Embryonic facial prominence (tissue), 1 donor: ENCODE results near the gene MS4A18.

Experiments used
- DNase-seq: peaks from one replicate; pipeline ENCODE4 v3.0.0-alpha.2; 2016; ENCODE audit errors: extremely low spot score

MS4A18 gene

DNA sequence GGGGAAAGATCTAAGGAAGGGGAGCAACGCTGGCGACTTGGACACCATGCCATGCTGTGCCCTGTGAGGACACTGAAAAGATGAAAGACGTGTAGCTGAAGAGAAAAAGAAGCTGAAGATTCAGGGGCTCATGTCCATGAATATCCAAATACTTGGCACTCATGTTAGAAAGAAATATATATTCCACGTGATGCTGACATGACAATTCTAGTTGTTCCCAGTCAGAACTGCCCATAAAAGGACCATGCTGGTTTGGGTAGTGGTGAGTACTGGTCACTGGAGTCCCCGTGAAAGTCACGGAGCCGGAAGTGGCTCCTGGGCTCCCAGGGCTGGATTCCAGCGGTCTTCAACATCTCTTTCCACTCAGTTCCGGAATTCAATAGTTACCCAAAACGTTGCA, 42.0 kb downstream of the MS4A18 start:
- DNase-seq = no peak

DNA sequence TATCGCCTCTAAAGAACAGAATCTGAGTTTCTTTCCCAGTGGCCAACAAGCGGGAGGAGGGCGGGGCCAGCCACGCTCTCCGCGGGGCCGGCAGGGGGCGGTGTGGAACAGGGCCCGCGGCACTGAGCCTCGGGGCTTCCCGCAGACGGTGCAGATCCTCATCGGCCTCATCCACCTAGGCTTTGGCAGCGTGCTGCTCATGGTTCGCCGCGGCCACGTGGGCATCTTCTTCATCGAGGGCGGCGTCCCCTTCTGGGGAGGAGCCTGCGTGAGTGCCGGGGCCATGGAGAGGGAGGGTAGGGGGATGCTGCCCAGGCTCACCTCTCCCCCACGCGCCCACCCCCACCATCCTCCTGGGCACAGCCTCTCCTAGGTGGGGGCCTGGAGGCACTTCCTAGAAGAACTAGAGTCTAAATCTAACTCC, 42.9 kb downstream of the MS4A18 start:
- DNase-seq = no peak

DNA sequence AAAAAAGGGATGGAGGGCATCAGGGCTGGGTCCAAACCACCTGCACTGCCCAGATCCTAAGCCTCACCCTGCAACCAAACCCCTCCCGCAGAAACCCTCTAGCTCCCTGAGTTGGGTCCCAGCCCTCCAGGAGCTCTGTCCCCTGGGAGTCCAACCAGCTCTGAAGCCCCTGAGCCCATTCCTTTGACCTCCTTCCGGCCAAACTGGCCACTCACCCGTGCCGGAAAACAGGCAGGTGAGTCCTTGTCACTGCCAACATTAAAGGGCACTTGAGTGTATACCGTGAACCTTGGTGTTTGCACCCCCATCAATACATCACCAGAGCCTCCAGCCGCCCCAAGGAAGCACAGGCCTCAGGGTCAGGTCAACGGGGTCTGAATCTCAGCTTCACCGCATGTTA, 43.7 kb downstream of the MS4A18 start:
- no peak for DNase-seq

DNA sequence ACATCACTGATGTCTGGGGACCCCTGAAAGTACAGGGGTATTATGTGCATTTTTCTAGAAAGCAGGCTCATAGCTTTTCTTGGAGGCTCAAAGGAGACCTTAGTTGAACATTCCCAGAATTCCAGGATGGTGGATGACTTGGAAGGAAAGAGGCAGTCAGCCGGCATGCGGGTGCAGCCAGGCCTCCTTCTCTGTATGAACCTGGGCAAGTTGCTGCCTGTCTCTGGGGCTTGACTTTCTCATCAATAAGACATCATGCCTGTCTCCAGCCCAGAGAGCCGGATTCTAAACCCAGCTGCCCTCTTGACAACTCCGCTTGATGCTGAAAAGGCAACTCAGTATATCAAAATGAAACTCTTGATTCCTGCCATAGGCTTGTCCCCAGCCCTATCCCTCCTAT, 44.8 kb downstream of the MS4A18 start:
- DNase-seq = no peak

DNA sequence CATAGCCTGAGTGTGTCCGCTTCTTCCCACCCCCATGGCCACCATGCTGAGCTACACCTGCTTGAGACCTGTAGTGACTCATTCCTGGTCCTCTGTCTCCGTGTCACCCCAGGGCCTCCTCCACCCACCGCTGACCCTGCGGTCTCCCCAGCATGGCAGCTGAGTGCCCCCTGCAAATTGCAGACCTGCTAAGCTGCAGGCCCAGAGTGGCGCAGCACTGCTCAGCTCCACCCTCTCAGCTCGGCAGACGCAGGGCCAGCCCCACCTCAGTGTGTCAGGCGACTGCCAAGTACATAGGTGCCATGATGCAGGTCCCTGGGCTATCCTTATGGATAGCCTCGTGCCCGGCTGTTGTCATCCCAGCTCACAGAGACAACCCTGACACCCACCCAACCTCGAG, 45.3 kb downstream of the MS4A18 start:
- no peak for DNase-seq

DNA sequence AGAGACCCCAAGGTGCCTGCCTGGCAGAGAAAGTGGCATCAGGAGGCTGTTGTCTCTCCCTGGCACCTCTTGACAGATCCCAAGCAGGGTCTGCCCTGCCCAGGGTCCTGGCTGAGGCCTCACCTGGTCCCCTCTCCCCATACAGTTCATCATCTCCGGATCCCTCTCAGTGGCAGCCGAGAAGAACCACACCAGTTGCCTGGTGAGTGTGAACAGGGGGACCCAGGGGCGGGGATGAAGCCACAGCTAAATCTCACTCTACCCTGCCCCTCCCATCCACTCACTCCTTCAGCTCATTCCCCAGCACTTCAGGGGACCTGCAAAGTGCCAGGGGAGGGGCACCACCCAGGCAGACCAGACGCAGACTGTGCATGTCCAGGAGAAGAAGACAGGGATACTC, 46.6 kb downstream of the MS4A18 start:
- no peak for DNase-seq

DNA sequence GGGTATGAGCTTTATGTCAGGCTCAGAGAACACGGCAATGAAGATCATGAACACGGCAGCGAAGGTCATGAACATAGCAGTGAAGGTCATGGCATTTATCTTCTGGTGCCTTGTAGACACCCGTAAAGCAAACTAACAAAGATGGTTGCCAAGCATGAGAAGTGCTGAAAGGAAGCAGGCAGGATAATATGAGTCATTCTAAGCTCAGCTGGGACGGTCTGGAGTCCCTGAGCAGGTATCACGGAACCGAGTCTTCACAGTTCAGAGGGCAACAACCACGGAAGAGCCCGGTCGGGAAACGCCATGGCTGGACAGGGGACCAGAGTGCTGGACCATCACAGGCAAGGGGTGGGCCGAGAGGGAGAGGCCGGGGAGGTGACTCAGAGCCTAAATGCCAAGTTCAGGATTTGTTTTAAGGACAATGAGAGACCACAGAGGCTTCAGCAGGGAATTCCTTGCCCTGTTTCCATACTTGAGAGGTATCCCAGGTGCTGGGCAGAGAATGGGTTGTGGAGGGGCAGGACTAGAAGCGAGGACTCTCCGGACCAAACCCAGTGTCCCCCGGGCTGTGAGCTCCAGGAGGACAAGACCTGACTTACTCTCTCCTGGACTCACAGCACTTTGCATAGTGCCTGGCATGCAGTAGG, 47.5 kb downstream of the MS4A18 start:
- DNase-seq = no peak

DNA sequence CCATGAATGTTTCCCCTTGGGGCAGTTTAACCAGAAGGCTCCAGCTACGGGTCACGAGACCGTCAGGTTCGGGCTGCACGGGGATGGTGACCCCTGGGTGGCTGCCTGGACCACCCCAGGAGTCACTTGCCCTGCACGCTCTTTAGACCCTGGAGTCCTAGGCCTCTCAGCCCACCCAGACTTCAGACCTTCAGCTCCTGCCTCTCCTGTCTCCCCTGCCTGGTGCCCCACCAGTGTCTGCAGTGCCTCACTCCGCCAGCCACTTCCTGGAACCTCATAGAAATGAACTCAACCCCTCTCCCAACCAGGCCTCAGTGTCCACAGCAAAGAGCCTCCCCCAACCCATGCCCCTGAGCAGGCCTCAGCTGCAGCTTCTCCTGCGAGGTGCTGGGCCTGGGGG, 48.1 kb downstream of the MS4A18 start:
- DNase-seq = no peak

DNA sequence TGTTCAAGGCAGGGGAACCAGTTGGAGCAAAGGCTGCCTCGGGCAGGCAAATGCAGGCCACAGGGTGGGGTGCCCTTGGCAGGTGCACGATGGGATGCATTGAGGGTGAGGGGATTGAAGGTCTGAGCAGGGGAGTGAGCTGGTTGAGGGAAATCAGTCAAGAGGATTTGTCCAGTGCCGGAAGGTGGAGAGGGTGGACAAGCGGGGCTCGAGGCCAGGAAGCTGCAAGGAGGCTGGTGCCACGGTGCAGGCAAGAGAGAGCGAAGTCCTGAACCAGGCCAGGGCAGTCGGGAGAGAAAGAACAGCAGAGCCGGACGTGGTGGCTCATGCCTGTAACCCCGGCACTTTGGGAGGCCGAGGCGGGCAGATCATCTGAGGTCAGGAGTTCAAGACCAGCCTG, 50.2 kb downstream of the MS4A18 start:
- no peak for DNase-seq

DNA sequence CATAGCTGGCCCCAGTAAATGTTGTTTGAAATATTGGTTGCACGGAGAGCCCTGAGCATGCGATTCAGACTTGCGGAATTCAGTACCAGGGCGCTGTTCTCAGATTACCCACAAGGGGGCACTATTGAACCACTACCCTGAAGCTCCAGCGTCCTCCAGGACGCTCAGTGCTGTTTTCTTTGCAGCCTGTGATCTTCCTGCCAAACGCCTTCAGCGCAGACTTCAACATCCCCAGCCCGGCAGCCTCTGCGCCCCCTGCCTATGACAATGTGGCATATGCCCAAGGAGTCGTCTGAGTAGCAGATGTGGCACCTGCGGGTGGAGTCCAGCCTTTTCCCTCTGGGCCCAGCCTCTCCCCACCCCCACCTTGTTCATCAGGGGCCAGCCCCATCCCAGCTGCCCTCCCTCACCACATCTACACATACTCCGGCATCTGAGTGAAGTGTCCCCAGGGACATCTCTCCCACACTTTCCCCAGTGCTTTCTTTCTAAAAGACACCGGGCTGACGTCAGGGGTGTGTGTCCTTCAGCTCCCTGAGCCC, 51.0 kb downstream of the MS4A18 start:
- peak; percentile 82 for DNase-seq

DNA sequence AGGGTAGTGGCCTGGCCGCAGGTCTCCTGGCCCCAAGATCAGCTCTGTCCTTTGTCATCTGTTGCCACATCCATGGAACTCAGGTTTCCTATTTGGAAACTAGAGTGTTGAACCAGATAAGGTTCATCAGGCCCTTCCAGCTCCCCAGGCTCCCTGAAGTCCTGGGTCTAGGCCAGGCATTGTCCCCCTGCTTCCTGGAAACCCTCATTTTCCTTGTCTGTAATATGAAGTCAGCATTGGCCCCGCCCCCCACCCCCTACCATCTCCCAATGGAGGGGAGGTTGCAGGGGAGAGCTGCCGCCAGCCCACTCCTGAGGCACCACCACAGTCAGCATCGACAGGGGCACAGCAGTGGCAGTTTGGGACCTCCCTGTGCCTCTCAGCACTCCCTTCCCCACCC, 51.6 kb downstream of the MS4A18 start:
- DNase-seq = no peak

DNA sequence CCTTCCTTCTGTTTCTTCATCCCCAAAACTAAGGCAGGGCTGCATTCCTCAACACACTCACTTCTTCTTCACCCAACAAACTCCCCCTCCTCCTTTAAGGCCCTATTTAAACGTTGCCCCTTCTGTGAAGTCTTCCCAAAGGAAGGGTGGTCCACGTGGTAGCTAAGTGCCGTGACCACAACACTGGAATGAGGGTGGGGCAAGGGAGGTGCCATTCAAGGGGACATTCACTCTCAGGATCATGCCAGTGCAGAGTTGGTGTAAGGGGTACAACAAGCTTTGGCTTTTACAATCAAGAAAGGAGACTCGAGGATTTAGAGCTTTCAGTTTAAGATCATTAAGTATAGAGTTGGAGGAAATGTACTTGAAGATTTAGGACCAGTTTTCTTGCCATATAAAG, 52.6 kb downstream of the MS4A18 start:
- no peak for DNase-seq

DNA sequence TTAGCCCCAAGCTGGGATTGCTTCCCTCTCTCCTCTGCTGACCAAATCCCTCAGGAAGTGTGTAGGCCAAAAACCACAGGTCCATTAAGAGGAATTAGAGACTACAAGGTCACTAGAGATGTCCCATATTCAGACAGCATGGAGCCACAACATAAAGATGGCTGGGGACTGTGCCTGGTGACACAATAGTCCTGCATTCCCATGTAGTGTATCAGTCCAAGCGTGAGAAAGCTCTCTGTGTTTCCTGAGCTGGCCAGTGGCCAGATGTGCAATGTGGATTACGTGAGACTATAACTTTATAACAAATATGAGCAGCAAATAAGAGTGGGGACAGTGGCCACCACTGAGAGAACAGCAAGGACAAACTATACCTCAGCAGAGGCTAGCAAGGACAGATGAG, 53.1 kb downstream of the MS4A18 start:
- DNase-seq = no peak

DNA sequence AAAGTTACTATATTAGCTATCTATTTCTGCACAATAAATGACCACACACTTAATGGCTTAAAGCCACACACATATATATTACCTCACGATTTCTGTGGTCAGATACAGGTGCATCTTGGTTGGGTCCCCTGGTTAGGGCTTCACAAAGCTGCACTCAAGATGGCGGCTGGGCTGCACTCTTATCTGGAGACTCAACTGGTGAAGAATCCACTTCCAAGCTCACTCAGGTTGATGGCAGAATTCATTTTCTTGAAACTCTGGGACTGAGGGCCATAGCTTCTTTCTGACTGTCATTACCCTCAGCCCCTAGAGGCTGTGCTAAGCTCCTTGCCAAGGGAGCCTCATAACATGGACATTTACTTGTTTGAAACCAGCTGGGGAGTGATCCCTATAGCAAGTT, 55.5 kb downstream of the MS4A18 start:
- no peak for DNase-seq

DNA sequence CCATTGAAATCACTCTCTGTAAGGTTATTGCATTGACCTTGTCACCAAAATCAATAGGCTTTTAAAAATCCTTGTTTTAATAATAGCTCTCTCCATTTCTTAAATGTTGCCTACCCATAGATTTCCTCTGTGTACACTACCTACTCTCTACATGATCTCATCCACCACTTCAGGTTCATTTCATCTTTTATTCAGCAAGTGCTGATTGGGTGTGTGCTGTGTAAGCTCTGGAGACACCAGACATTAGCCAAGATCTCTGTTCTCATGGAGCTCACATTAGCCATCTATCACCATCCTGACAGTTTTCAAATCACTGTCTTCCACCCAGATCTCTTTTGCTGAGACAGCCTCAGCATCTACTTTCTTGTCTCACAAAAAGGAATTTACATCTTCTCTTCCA, 56.3 kb downstream of the MS4A18 start:
- no peak for DNase-seq

DNA sequence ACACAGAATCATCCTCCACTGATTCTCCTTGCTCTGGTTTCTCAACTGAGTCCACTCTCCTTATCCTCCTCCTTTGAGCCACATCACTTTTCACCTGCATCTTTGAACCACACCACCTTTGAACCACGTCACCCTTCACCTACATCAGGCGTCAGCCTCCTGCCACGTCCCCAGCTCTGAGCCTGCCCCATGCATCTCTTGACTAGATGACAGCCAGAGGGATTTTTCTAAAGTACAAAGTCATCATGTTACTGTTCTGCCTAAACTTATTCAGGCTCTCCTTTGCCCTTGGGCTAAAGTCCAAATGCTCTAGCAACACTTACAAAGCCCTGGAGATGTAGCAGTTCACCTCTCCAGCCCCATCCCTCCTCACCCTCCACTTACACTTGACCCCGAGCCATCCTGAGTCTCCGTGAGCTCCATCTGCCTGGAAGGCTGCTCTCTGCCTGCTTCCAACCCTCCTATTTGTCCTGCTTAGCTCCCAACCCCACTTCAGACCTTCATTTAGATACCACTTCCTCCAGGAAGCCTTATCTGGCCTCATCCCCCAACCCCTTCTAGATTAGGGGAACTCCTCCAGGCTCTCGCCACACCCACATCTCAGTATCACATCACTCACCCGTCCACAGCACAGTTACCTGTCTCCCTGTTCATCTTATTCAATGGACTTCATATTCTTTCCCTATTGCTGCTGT, 56.9 kb downstream of the MS4A18 start:
- no peak for DNase-seq

DNA sequence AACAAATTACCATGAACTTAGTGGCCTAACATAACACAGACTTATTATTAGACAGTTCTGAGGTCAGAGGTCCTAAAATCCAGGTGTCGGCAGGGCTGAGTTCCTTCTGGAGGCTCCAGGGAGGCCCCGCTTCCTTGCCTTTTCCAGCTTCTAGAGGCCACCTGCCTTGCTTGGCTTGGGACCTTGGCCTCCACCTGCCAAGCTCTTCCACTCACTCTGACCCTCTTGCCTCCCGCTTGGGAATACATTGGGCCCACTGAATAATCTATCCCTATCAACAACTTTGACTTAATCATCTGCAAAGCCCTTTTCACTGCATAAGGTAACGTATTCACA, 57.4 kb downstream of the MS4A18 start:
- DNase-seq = no peak

DNA sequence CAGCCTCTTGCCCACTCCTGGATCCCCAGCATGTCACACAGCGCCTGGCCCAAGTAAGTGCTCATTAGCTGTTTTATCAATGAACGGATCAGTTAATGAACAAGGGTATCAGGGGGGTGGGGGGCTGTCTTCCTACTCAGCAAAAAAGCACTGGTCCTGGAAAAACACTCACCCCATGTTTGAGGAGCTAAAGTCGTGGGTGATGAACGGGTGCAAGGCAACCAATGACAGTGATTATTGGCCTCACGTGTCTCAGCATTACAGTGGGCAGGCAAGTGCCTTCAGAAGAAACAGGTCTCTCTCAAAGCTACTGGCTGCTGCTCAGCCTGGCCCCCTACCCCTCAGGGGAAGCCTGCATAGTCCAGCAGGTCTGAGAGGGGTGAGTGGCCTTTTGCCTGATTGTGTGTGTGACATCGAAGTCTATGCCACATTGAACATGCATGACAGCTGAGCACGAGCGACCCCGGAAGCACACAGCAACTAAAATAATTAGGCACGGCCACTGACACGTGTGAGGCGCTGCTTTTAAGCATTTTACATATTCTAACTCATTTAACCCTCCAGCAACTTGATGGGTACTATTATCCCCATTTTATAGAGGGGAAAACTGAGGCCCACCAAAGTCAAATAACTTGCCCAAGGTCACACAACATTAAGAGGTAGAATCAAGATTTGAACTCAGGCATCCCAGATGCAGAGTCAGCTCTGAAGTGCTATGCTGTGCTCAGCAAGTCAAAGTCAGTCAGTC, 58.0 kb downstream of the MS4A18 start:
- DNase-seq = no peak

DNA sequence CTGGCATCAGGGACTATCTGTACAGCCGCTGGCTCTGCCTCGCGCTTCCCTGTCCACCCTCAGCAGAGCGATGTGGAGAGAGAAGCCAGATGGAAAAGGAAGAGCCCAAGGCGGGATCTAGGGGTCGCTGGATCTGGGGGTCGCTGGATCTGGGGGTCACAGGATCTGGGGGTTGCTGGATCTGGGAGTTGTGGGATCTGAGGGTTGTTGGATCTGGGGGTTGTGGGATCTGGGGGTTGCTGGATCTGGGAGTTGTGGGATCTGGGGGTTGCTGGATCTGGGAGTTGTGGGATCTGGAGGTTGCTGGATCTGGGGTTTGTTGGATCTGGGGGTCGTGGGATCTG, 58.6 kb downstream of the MS4A18 start:
- DNase-seq = no peak

DNA sequence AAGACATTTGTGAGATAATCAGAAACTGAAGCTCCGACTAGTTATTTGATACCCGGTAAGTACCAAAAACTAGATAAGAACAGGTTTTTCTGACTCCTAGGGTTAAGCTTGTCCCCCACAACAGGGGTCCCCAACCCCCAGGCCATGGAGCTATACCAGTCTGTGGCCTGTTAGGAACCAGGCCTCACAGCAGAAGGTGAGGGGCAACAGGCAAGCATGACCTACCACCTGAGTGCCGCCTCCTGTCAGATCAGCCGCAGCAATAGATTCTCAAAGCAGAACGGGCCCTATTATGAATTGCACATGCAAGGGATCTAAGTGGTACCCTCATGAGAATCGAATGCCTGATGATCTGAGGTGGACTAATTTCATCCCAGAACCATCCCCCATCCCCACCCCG, 59.4 kb downstream of the MS4A18 start:
- DNase-seq = no peak

DNA sequence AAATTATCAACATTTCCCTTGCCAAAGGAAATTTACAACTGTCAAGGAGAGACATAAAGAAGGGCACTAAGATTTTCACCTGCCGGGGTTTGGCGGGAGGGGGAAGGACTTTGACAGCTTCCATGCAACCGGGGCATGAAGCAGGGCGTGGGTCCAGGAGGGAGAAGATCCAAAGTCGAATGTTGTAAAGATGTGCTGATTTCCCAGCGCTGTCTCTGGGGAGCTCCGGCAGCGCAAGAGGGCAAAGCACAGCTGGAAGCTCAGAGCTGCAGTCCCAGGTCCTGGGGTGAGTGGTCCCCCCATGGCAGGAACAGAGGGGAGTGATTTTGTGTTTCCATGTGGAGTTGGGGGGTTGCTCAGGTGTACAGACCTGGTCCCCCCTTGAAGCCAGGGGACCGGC, 60.6 kb downstream of the MS4A18 start, which contains the start of gene MS4A10:
MS4A10 (plus strand) TSS at position 198 of the 400 bp plus-strand sequence. CDS start 5,003 bp downstream, outside the sequence.
- no peak for DNase-seq

DNA sequence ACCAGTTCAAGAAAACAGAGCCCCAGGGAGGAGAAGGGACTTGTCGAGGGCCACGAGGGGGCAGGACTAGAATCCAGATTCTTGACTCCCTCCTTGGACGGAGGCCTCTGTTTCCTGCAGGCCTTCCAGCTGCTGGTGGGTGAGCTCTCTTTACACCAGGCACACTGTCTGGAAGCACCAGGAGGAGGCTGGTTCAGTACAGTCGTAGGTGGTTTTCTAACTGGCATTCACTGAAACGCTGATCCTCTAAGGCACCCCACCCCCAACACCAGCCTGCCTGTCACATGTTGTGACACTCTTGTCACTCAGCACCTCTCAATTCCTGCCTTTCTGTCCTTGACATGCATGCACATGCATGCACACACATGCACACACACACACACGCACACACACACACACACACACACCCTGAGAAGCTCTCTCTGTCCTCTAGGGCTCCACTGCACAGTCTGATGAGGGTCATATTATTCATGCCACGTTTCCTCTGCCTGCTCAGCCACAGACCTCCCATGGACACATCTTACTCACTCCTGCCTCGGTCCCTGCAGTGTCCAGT, 61.4 kb downstream of the MS4A18 start:
- DNase-seq = no peak
